ENCODE results near the gene ZDHHC18.

Gene ZDHHC18

GRCh38 chr1:26900001-26900814, 73.7 kb downstream of the ZDHHC18 start, which contains the start of gene GPATCH3:
Gene GPATCH3, minus strand, starts transcription at chr1:26900467. Its CDS starts 25 bp downstream, at chr1:26900442.
- TF ChIP-seq, protein P1, sequence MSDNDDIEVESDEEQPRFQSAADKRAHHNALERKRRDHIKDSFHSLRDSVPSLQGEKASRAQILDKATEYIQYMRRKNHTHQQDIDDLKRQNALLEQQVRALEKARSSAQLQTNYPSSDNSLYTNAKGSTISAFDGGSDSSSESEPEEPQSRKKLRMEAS (IDR thresholded peaks at IDR 0.05): peak; percentile 68; the same call in 1 of the 2 replicates
- no peak for TF ChIP-seq CREB1 (IDR thresholded peaks at IDR 0.05; ENCODE audit: low read depth)
- TF ChIP-seq YY1 (IDR thresholded peaks at IDR 0.05; ENCODE audit: low read depth): peak; percentile 99
- no peak for TF ChIP-seq ZBTB7A (IDR thresholded peaks at IDR 0.05; ENCODE audit: low read depth)
- peak; percentile 74; the same call in 1 of the 2 replicates for TF ChIP-seq CEBPB (IDR thresholded peaks at IDR 0.05)
- TF ChIP-seq REST (IDR thresholded peaks at IDR 0.05; ENCODE audit: low read depth): no peak
- peak; percentile 59 for TF ChIP-seq TEAD4 (IDR thresholded peaks at IDR 0.05)
- TF ChIP-seq TCF12 (IDR thresholded peaks at IDR 0.05; ENCODE audit: low read depth): peak; percentile 77
- TF ChIP-seq TAF1 (IDR thresholded peaks at IDR 0.05; ENCODE audit: low read depth): peak; percentile 99
- TF ChIP-seq, protein P2, sequence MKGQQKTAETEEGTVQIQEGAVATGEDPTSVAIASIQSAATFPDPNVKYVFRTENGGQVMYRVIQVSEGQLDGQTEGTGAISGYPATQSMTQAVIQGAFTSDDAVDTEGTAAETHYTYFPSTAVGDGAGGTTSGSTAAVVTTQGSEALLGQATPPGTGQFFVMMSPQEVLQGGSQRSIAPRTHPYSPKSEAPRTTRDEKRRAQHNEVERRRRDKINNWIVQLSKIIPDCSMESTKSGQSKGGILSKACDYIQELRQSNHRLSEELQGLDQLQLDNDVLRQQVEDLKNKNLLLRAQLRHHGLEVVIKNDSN (IDR thresholded peaks at IDR 0.05): peak; percentile 98

DNA sequence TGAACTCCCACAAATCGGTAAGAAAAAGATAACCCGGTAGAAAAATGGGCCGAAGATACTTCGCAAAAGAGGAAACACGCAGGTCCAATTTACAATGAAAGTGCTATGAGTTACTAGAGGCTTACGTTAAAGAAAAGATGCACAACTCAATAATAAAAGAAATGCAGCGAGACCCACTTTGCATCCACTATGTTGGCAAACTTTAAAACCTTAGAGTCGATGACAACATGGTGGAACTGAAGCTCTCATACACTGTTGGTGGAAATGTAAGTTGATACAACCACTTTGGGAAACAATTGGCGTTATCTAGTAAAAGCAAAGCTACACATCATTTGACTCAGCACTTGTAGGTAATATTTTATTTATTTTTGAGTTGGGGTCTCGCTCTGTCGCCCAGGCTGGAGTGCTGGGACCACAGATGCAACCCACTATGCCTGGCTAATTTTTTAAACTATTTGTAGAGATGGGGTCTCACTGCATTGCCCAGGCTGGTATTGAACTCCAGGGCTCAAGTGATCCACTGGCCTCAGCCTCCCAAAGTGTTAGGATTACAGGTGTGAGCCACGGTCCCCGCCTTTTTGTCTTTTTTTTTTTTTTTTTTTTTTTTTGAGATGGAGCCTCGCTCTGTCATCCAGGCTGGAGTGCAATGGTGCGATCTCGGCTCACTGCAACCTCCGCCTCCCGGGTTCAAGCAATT, 74.5 kb downstream of the ZDHHC18 start:
- no peak for TF ChIP-seq RAD21 (IDR thresholded peaks at IDR 0.05; ENCODE audit: low read depth)
- TF ChIP-seq REST (IDR thresholded peaks at IDR 0.05; ENCODE audit: low read depth): no peak
- no peak for TF ChIP-seq NFIC (IDR thresholded peaks at IDR 0.05)
- no peak for TF ChIP-seq CEBPB (IDR thresholded peaks at IDR 0.05)
- TF ChIP-seq YY1 (IDR thresholded peaks at IDR 0.05; ENCODE audit: low read depth): no peak
- no peak for TF ChIP-seq ZBTB7A (IDR thresholded peaks at IDR 0.05; ENCODE audit: low read depth)
- TF ChIP-seq, protein P1 (IDR thresholded peaks at IDR 0.05): no peak
- TF ChIP-seq TAF1 (IDR thresholded peaks at IDR 0.05; ENCODE audit: low read depth): no peak
- TF ChIP-seq EP300 (IDR thresholded peaks at IDR 0.05; ENCODE audit: borderline replicate concordance): no peak
- no peak for TF ChIP-seq CREB1 (IDR thresholded peaks at IDR 0.05; ENCODE audit: low read depth)
- no peak for TF ChIP-seq TCF12 (IDR thresholded peaks at IDR 0.05; ENCODE audit: low read depth)
- no peak for TF ChIP-seq TEAD4 (IDR thresholded peaks at IDR 0.05)
- TF ChIP-seq EGR1 (IDR thresholded peaks at IDR 0.05): no peak; the same call in 1 of the 2 replicates
- TF ChIP-seq, protein P2 (IDR thresholded peaks at IDR 0.05): no peak
- no peak for TF ChIP-seq FOXM1 (IDR thresholded peaks at IDR 0.05; ENCODE audit: borderline replicate concordance, low read depth)

Data from Ishikawa (cell line).